CD4-positive, alpha-beta T cell treated with Interleukin-2 at 100 ng/mL for 4 hours (primary cell): ENCODE results near the gene AKAP10.
"Not testable (repeated sequence)": the region's sequence is repeated elsewhere in the genome, so short reads cannot be mapped to it uniquely, and the experiment has no call there.

Experiments
- DNase-seq: peaks from one replicate; pipeline ENCODE4 v3.0.0-alpha.2; 2020; ENCODE audit warnings: low spot score

AKAP10 gene

GRCh38 chr17:19977293-19978208 is at the start of gene AKAP10:
TSS of gene AKAP10 (minus strand) at chr17:19977828. CDS start at chr17:19977679, 149 bp downstream.
- peak; percentile 90 for DNase-seq

- no peak for DNase-seq
These were observed 49.3 kb upstream of the AKAP10 start for GRCh38 chr17:20026960-20027359.

- no peak for DNase-seq
These were observed 45.1 kb upstream of the AKAP10 start for GRCh38 chr17:20022701-20023100.

- not testable (repeated sequence) for DNase-seq
These were observed 38.9 kb upstream of the AKAP10 start for GRCh38 chr17:20016475-20016992.

- DNase-seq, result no peak
These were observed 34.4 kb upstream of the AKAP10 start for GRCh38 chr17:20012017-20012536.

GRCh38 chr17:20010936-20011335 is 33.3 kb upstream of the AKAP10 start:
- no peak for DNase-seq

GRCh38 chr17:20010099-20010863 is 32.7 kb upstream of the AKAP10 start:
- DNase-seq, result no peak

GRCh38 chr17:20009302-20010098 is 31.9 kb upstream of the AKAP10 start, which contains the start of gene SPECC1:
TSS of gene SPECC1 (plus strand) at chr17:20009359. CDS start at chr17:20096652, 87,293 bp downstream.
- peak; percentile 90 for DNase-seq

GRCh38 chr17:20009052-20009301 is 31.3 kb upstream of the AKAP10 start:
- DNase-seq, result no peak

- peak; percentile 10 for DNase-seq
These were observed 30.8 kb upstream of the AKAP10 start for GRCh38 chr17:20008242-20009051.

GRCh38 chr17:19996502-19996901 is 18.9 kb upstream of the AKAP10 start:
- DNase-seq, result no peak

- no peak for DNase-seq
These were observed 18.5 kb upstream of the AKAP10 start for GRCh38 chr17:19996086-19996485.

- DNase-seq, result peak; percentile 82
These were observed 15.4 kb upstream of the AKAP10 start for GRCh38 chr17:19992803-19993713.

GRCh38 chr17:19991252-19991885 is 13.7 kb upstream of the AKAP10 start:
- no peak for DNase-seq

- DNase-seq, result no peak
These were observed 10.3 kb upstream of the AKAP10 start for GRCh38 chr17:19987897-19988296.

GRCh38 chr17:19986941-19987861 is 9.6 kb upstream of the AKAP10 start:
- no peak for DNase-seq

- DNase-seq, result no peak
These were observed 2.5 kb upstream of the AKAP10 start for GRCh38 chr17:19979917-19980770.
